ENCODE data around the gene MARCHF2. TPM values are rescaled to one million over a fixed set of nuclear protein-coding genes. Genes with fewer than 3 reads are reported as not detected.

The MARCHF2 gene
- total RNA-seq, 2 experiments from 2014 or later, result 10.3 to 11.1 TPM

GRCh38 chr19:8444140-8444676 lies 31.1 kb downstream of the MARCHF2 start:
- ChIA-PET POLR2A (interaction anchor here (0.6 to 1.2 kb wide), 7 partner anchors 14 to 1292 kb away, joined by 3 to 6 read pairs (median 5); partner anchors contain the start of genes MARCHF2 and ZNF414), CTCF (interaction anchor here (0.9 to 1.6 kb wide), 4 partner anchors 30 to 137 kb away, joined by 3 to 4 read pairs (median 4); no protein-coding TSS in a partner anchor)

GRCh38 chr19:8444677-8445487 lies 31.8 kb downstream of the MARCHF2 start, which contains the start of gene HNRNPM:
Gene HNRNPM (plus strand): TSS chr19:8444975. CDS start chr19:8444999, 24 bp downstream.
- ChIA-PET CTCF (interaction anchor here (0.9 to 1.6 kb wide), 4 partner anchors 31 to 136 kb away, joined by 3 to 4 read pairs (median 4); no protein-coding TSS in a partner anchor), POLR2A (interaction anchor here (0.6 to 1.2 kb wide), 7 partner anchors 13 to 1293 kb away, joined by 3 to 6 read pairs (median 5); partner anchors contain the start of genes MARCHF2 and ZNF414)

GRCh38 chr19:8445488-8446001 lies 32.4 kb downstream of the MARCHF2 start:
- POLR2A ChIA-PET, result interaction anchor here (1.0 kb wide), 2 partner anchors 32 to 110 kb away, joined by 3 to 7 read pairs; partner anchors contain the start of gene MARCHF2
- CTCF ChIA-PET, result interaction anchor here (0.9 to 1.6 kb wide), 3 partner anchors 10 to 28 kb away, joined by 3 to 6 read pairs (median 3); no protein-coding TSS in a partner anchor

GRCh38 chr19:8446061-8446709 lies 33.1 kb downstream of the MARCHF2 start:
- CTCF ChIA-PET, result interaction anchor here (0.9 to 1.6 kb wide), 4 partner anchors 9 to 27 kb away, joined by 3 to 6 read pairs (median 3); no protein-coding TSS in a partner anchor
- POLR2A ChIA-PET, result interaction anchor here (0.6 to 1.0 kb wide), 3 partner anchors 33 to 450 kb away, joined by 3 to 7 read pairs (median 3); partner anchors contain the start of gene MARCHF2

- POLR2A ChIA-PET, result interaction anchor here (0.7 kb wide), 1 partner anchor 1900 kb away, joined by 3 read pairs; no protein-coding TSS in a partner anchor
- CTCF ChIA-PET, result interaction anchor here (1.0 to 1.3 kb wide), 2 partner anchors 37 to 128 kb away, joined by 3 read pairs; partner anchors contain the start of genes MARCHF2 and MYO1F
Observed at GRCh38 chr19:8449830-8450229, 36.7 kb downstream of the MARCHF2 start.

GRCh38 chr19:8451377-8451776 lies 38.3 kb downstream of the MARCHF2 start:
- POLR2A ChIA-PET, result no interaction called here
- CTCF ChIA-PET, result no interaction called here

GRCh38 chr19:8451885-8452284 lies 38.8 kb downstream of the MARCHF2 start:
- ChIA-PET POLR2A (interaction anchor here (1.1 kb wide), 1 partner anchor 11 kb away, joined by 4 read pairs; no protein-coding TSS in a partner anchor), CTCF (interaction anchor here (0.6 to 1.5 kb wide), 2 partner anchors 129 to 148 kb away, joined by 3 to 4 read pairs; no protein-coding TSS in a partner anchor)

GRCh38 chr19:8452446-8453123 lies 39.5 kb downstream of the MARCHF2 start:
- ChIA-PET CTCF (interaction anchor here (0.6 to 1.5 kb wide), 3 partner anchors 126 to 148 kb away, joined by 3 to 4 read pairs (median 3); no protein-coding TSS in a partner anchor), POLR2A (interaction anchor here (0.6 to 1.1 kb wide), 2 partner anchors 10 to 57 kb away, joined by 3 to 4 read pairs; no protein-coding TSS in a partner anchor)

GRCh38 chr19:8453616-8454015 lies 40.5 kb downstream of the MARCHF2 start:
- ChIA-PET CTCF (interaction anchor here (0.6 to 1.1 kb wide), 2 partner anchors 9 to 200 kb away, joined by 3 read pairs; no protein-coding TSS in a partner anchor), POLR2A (no interaction called here)

GRCh38 chr19:8454218-8454617 lies 41.1 kb downstream of the MARCHF2 start:
- POLR2A ChIA-PET, result no interaction called here
- CTCF ChIA-PET, result interaction anchor here (0.6 to 1.1 kb wide), 3 partner anchors 8 to 201 kb away, joined by 3 read pairs; no protein-coding TSS in a partner anchor

GRCh38 chr19:8455018-8455417 lies 41.9 kb downstream of the MARCHF2 start:
- POLR2A ChIA-PET, result no interaction called here

GRCh38 chr19:8456064-8456463 lies 43.0 kb downstream of the MARCHF2 start:
- POLR2A ChIA-PET, result no interaction called here

More at GRCh38 chr19:8455018-8455417, 41.9 kb downstream of the MARCHF2 start:
- CTCF ChIA-PET, result interaction anchor here (0.6 to 1.4 kb wide), 2 partner anchors 9 to 185 kb away, joined by 3 to 6 read pairs; no protein-coding TSS in a partner anchor

GRCh38 chr19:8457209-8457608 lies 44.1 kb downstream of the MARCHF2 start:
- CTCF ChIA-PET, result interaction anchor here (1.0 kb wide), 1 partner anchor 56 kb away, joined by 3 read pairs; no protein-coding TSS in a partner anchor
- POLR2A ChIA-PET, result no interaction called here

More at GRCh38 chr19:8456064-8456463, 43.0 kb downstream of the MARCHF2 start:
- CTCF ChIA-PET, result interaction anchor here (1.4 to 1.6 kb wide), 2 partner anchors 10 to 43 kb away, joined by 5 to 6 read pairs; partner anchors contain the start of gene MARCHF2

GRCh38 chr19:8457827-8458226 lies 44.7 kb downstream of the MARCHF2 start:
- CTCF ChIA-PET, result interaction anchor here (1.0 kb wide), 2 partner anchors 9 to 56 kb away, joined by 3 to 5 read pairs; no protein-coding TSS in a partner anchor
- POLR2A ChIA-PET, result interaction anchor here (1.0 kb wide), 1 partner anchor 14 kb away, joined by 5 read pairs; no protein-coding TSS in a partner anchor

GRCh38 chr19:8458380-8458779 lies 45.3 kb downstream of the MARCHF2 start:
- CTCF ChIA-PET, result interaction anchor here (1.0 kb wide), 1 partner anchor 10 kb away, joined by 5 read pairs; no protein-coding TSS in a partner anchor

GRCh38 chr19:8459095-8459494 lies 46.0 kb downstream of the MARCHF2 start:
- CTCF ChIA-PET, result no interaction called here
- POLR2A ChIA-PET, result no interaction called here

More at GRCh38 chr19:8458380-8458779, 45.3 kb downstream of the MARCHF2 start:
- POLR2A ChIA-PET, result interaction anchor here (1.0 kb wide), 1 partner anchor 14 kb away, joined by 5 read pairs; no protein-coding TSS in a partner anchor

GRCh38 chr19:8459520-8460270 lies 46.6 kb downstream of the MARCHF2 start:
- ChIA-PET POLR2A (no interaction called here), CTCF (no interaction called here)

Data from activated CD8-positive, alpha-beta memory T cell treated with anti-CD3 and anti-CD28 coated beads for 36 hours (primary cell).